Ovary (tissue), 9 donors: ENCODE data around the gene ATF7IP2. TPM values are rescaled to one million over a fixed set of nuclear protein-coding genes. Genes with fewer than 3 reads are reported as not detected.
"Not testable (repeated sequence)": the region's sequence is repeated elsewhere in the genome, so short reads cannot be mapped to it uniquely, and the experiment has no call there.

Source experiments
- DNase-seq, 5 donors: peaks; one replicate each; pipeline ENCODE4 v3.0.0-alpha.2; 2019 to 2020
- H3K27ac ChIP-seq, 2 donors: fragments of 200-600 bp; one replicate each; pipeline versions ENCODE4 v1.5.1 to v1.8.0; 2019 to 2022
- H3K27me3 ChIP-seq: fragments of 200-600 bp; one replicate; pipeline ENCODE4 v1.8.0; 2022
- H3K36me3 ChIP-seq: fragments of 200-600 bp; sonication (generic); one replicate; pipeline ENCODE4 v1.5.1; 2019
- H3K4me1 ChIP-seq: one replicate; pipeline ENCODE4 v1.8.1; 2013; ENCODE audit warnings: mild to moderate bottlenecking, moderate library complexity; ENCODE audit not compliant: insufficient read depth
- H3K4me3 ChIP-seq: fragments of 200-600 bp; sonication (generic); one replicate; pipeline ENCODE4 v1.5.1; 2017
- H3K9me3 ChIP-seq, 2 donors: fragments of 200-600 bp in 1 of 2; sonication (generic) in 1 of 2; one replicate each; pipeline versions ENCODE4 v1.5.1 to v1.8.1; 2013 to 2019; ENCODE audit warnings: mild to moderate bottlenecking in 1 of 2, moderate library complexity in 1 of 2
- CTCF ChIP-seq, 3 donors: fragments of 450-650 bp in 2 of 3; fragments of 200-600 bp in 1 of 3; IDR thresholded peaks; one replicate each; pipeline versions ENCODE4 v1.5.1 to v1.8.0; 2016 to 2022; ENCODE audit warnings: antibody characterized with exemption in 3 of 3, mild to moderate bottlenecking in 1 of 3
- EP300 ChIP-seq: sonication (generic); formaldehyde crosslinking; IDR thresholded peaks from one replicate; pipeline ENCODE4 v1.6.1; 2017; ENCODE audit warnings: antibody characterized with exemption
- POLR2A ChIP-seq: fragments of 450-650 bp; IDR thresholded peaks from one replicate; pipeline ENCODE4 v1.6.1; 2017; ENCODE audit warnings: antibody characterized with exemption, mild to moderate bottlenecking, moderate library complexity
- WGBS, 3 donors: extraction: QIAGEN DNeasy Blood & Tissue Kit in 1 of 3; methylation state at CpG; one replicate each; pipeline versions ENCODE4 v1.1.5 to v1.1.7; 2013 to 2017; 5-methylcytosine and 5-hydroxymethylcytosine counted together
- intact Hi-C, 4 donors: fragments of 100-400 bp; cut with DNase I; formaldehyde crosslinking; loops; one replicate each; pipeline versions ENCODE4 v1.11.0 to v1.15.1; 2022 to 2023
- polyA plus RNA-seq, 2 donors: library from polyadenylated mRNA; stranded (reverse); fragments of 200-250 nt in 1 of 2; fragments of 350-450 nt in 1 of 2; fragmentation: Illumina TruSeq in 1 of 2; extraction: RNeasy Lipid Tissue Mini Kit (QIAGEN cat#74804) in 1 of 2; gene quantifications; one replicate each; pipeline ENCODE4 v1.2.3, GENCODE V29; 2013 to 2014
- total RNA-seq, 7 donors: library from RNA; depleted of rRNA in 2 of 7; stranded (reverse); fragments of >200 nt in 2 of 7; fragmentation: NEBNext Ultra II Directional in 3 of 7; extraction: Animal tissue kit (Norgen Biotek cat#: 25700) in 3 of 7; gene quantifications; one replicate each; pipeline versions ENCODE4 v1.1.0 to v1.2.4, GENCODE V29; 2016 to 2023
- donor health status: DM: no; HTN: no; CAD: no; lungs with moderate emphysema.
- donor health status: DM: no; HTN: no; CAD: no.
- donor health status: Bipolar disorder and iron deficiency.
- donor health status: DM: yes; HTN: yes; CAD: no.
- donor health status: DM: no; HTN: no; CAD: no.
- donor health status: DM: yes; HTN: yes; CAD: no.

Gene ATF7IP2
- total and polyA plus RNA-seq, 9 donors, result 3.5 to 20.8 (median 8.8) TPM

- no peaks in the 10 kb centered on the region for H3K4me1 ChIP-seq
- H3K27me3 ChIP-seq, result no peaks in the 10 kb centered on the region
- WGBS, 3 donors, result 94 to 96% (median 95%) methylated on average over 23 of the region's 23 CpGs
- no peaks in the 10 kb centered on the region for H3K9me3 ChIP-seq
- intact Hi-C loops, result no loop called here
- no peak overlapping the region for H3K4me3 ChIP-seq
- DNase-seq, result no peak
- H3K36me3 ChIP-seq, result no peaks in the 10 kb centered on the region
- H3K27ac ChIP-seq, result no peak overlapping the region
- TF ChIP-seq CTCF (IDR thresholded peaks at IDR 0.05) (no peak), POLR2A (no peak), EP300 (no peak)
These were observed 30.3 kb upstream of the ATF7IP2 start for GRCh38 chr16:10355589-10355988.

GRCh38 chr16:10356870-10357842 lies 28.7 kb upstream of the ATF7IP2 start:
- H3K9me3 ChIP-seq, result no peaks in the 10 kb centered on the region
- no peak overlapping the region for H3K27ac ChIP-seq
- TF ChIP-seq EP300 (no peak), CTCF (IDR thresholded peaks at IDR 0.05) (no peak), POLR2A (no peak)
- WGBS, 3 donors, result 86 to 90% (median 89%) methylated on average over 11 of the region's 11 CpGs
- H3K4me1 ChIP-seq, result no peaks in the 10 kb centered on the region
- H3K4me3 ChIP-seq, result no peak overlapping the region
- no peak for DNase-seq
- no peaks in the 10 kb centered on the region for H3K27me3 ChIP-seq
- intact Hi-C loops, result no loop called here
- H3K36me3 ChIP-seq, result no peaks in the 10 kb centered on the region

GRCh38 chr16:10361747-10362076 lies 24.1 kb upstream of the ATF7IP2 start:
- H3K4me3 ChIP-seq, H3K27me3 ChIP-seq, H3K9me3 ChIP-seq, DNase-seq, H3K27ac ChIP-seq, intact Hi-C loops, H3K36me3 ChIP-seq, H3K4me1 ChIP-seq: not testable (repeated sequence)
- 93 to 98% (median 96%) methylated on average over 8 of the region's 8 CpGs for WGBS, 3 donors

GRCh38 chr16:10362077-10362863 lies 23.6 kb upstream of the ATF7IP2 start:
- H3K4me1 ChIP-seq, result no peaks in the 10 kb centered on the region
- WGBS, 3 donors, result 64 to 67% (median 65%) methylated on average over 9 of the region's 9 CpGs
- no peak overlapping the region for H3K4me3 ChIP-seq
- no peaks in the 10 kb centered on the region for H3K36me3 ChIP-seq
- no peaks in the 10 kb centered on the region for H3K9me3 ChIP-seq
- no peak for DNase-seq
- no peak overlapping the region for H3K27ac ChIP-seq
- TF ChIP-seq POLR2A (no peak), EP300 (no peak), CTCF (IDR thresholded peaks at IDR 0.05) (no peak)
- intact Hi-C loops, result no loop called here
- H3K27me3 ChIP-seq, result no peaks in the 10 kb centered on the region

- H3K27ac ChIP-seq, intact Hi-C loops, DNase-seq, H3K4me3 ChIP-seq, H3K4me1 ChIP-seq, H3K36me3 ChIP-seq, H3K9me3 ChIP-seq, H3K27me3 ChIP-seq: not testable (repeated sequence)
- WGBS, 3 donors, result 91 to 92% (median 92%) methylated on average over 4 of the region's 4 CpGs
These were observed 23.0 kb upstream of the ATF7IP2 start for GRCh38 chr16:10362864-10363197.

- intact Hi-C loops, H3K4me1 ChIP-seq, H3K27me3 ChIP-seq, H3K36me3 ChIP-seq, H3K9me3 ChIP-seq, H3K4me3 ChIP-seq, H3K27ac ChIP-seq, DNase-seq: not testable (repeated sequence)
- WGBS, 3 donors, result 93 to 97% (median 94%) methylated on average over 8 of the region's 8 CpGs
These were observed 19.2 kb upstream of the ATF7IP2 start for GRCh38 chr16:10366619-10367018.
